Measurements from ENCODE around the gene SNAPIN. TPM values are rescaled to one million over a fixed set of nuclear protein-coding genes. Genes with fewer than 3 reads are reported as not detected.

Gene SNAPIN
- total RNA-seq, 1 donor from 2014 or later = 43.2 TPM

GRCh38 chr1:153649137-153649862, 9.2 kb upstream of the SNAPIN start:
- TF ChIP-seq CTCF (IDR thresholded peaks at IDR 0.05) (no peak), POLR2AphosphoS5 (IDR thresholded peaks at IDR 0.05; ENCODE audit: insufficient read depth in 1 of 2, low read depth in 1 of 2) (no peak), POLR2A (IDR thresholded peaks at IDR 0.05) (no peak)
- Histone ChIP-seq H3K36me3 (peaks cover 0 to 26% of the 10 kb centered on the region in 2 donors), H3K4me1 (peaks cover 9% of the 10 kb centered on the region), H3K9me3 (no peaks in the 10 kb centered on the region), H3K27ac (no peak overlapping the region), H3K27me3 (no peaks in the 10 kb centered on the region), H3K4me3 (no peak overlapping the region)
- no peak for DNase-seq (ENCODE audit: extremely low spot score in 2 of 2)
- intact Hi-C loops (cut with DNase I) = no loop called here

- no peak for DNase-seq (ENCODE audit: extremely low spot score in 2 of 2)
- TF ChIP-seq POLR2A (IDR thresholded peaks at IDR 0.05) (no peak), POLR2AphosphoS5 (IDR thresholded peaks at IDR 0.05; ENCODE audit: insufficient read depth in 1 of 2, low read depth in 1 of 2) (no peak), CTCF (IDR thresholded peaks at IDR 0.05) (no peak)
- Histone ChIP-seq H3K36me3 (peaks cover 0 to 20% of the 10 kb centered on the region in 2 donors), H3K27me3 (no peaks in the 10 kb centered on the region), H3K9me3 (no peaks in the 10 kb centered on the region), H3K4me1 (peaks cover 9% of the 10 kb centered on the region), H3K27ac (no peak overlapping the region), H3K4me3 (no peak overlapping the region)
- intact Hi-C loops (cut with DNase I) = no loop called here
These were observed 8.7 kb upstream of the SNAPIN start for GRCh38 chr1:153649863-153650235.

GRCh38 chr1:153651771-153652170, 6.7 kb upstream of the SNAPIN start:
- Histone ChIP-seq H3K27ac (no peak overlapping the region), H3K4me3 (no peak overlapping the region), H3K27me3 (no peaks in the 10 kb centered on the region), H3K36me3 (peaks cover 0 to 1% of the 10 kb centered on the region in 2 donors), H3K9me3 (no peaks in the 10 kb centered on the region), H3K4me1 (peaks cover 9% of the 10 kb centered on the region)
- TF ChIP-seq POLR2AphosphoS5 (IDR thresholded peaks at IDR 0.05; ENCODE audit: insufficient read depth in 1 of 2, low read depth in 1 of 2) = no peak
- TF ChIP-seq CTCF (IDR thresholded peaks at IDR 0.05) = no peak
- no peak for TF ChIP-seq POLR2A (IDR thresholded peaks at IDR 0.05)
- intact Hi-C loops (cut with DNase I) = no loop called here
- no peak for DNase-seq (ENCODE audit: extremely low spot score in 2 of 2)

- Histone ChIP-seq H3K4me3 (no peak overlapping the region), H3K27me3 (no peaks in the 10 kb centered on the region), H3K36me3 (no peaks in the 10 kb centered on the region), H3K9me3 (no peaks in the 10 kb centered on the region), H3K4me1 (peaks cover 9% of the 10 kb centered on the region), H3K27ac (no peak overlapping the region)
- DNase-seq (ENCODE audit: extremely low spot score in 2 of 2) = no peak
- intact Hi-C loops (cut with DNase I) = no loop called here
- TF ChIP-seq POLR2AphosphoS5 (IDR thresholded peaks at IDR 0.05; ENCODE audit: insufficient read depth in 1 of 2, low read depth in 1 of 2) = no peak
- no peak for TF ChIP-seq CTCF (IDR thresholded peaks at IDR 0.05)
- no peak for TF ChIP-seq POLR2A (IDR thresholded peaks at IDR 0.05)
These were observed 5.5 kb upstream of the SNAPIN start for GRCh38 chr1:153652805-153653500.

- Histone ChIP-seq H3K4me3 (no peak overlapping the region), H3K4me1 (peaks cover 21% of the 10 kb centered on the region), H3K27me3 (no peaks in the 10 kb centered on the region), H3K9me3 (no peaks in the 10 kb centered on the region), H3K27ac (no peak overlapping the region), H3K36me3 (no peaks in the 10 kb centered on the region)
- intact Hi-C loops (cut with DNase I) = no loop called here
- DNase-seq (ENCODE audit: extremely low spot score in 2 of 2) = no peak
- TF ChIP-seq CTCF (IDR thresholded peaks at IDR 0.05) (no peak), POLR2AphosphoS5 (IDR thresholded peaks at IDR 0.05; ENCODE audit: insufficient read depth in 1 of 2, low read depth in 1 of 2) (no peak), POLR2A (IDR thresholded peaks at IDR 0.05) (no peak)
These were observed 3.2 kb upstream of the SNAPIN start for GRCh38 chr1:153655333-153655732.
